ENCODE results near the gene ALG12.

Gene ALG12

DNA sequence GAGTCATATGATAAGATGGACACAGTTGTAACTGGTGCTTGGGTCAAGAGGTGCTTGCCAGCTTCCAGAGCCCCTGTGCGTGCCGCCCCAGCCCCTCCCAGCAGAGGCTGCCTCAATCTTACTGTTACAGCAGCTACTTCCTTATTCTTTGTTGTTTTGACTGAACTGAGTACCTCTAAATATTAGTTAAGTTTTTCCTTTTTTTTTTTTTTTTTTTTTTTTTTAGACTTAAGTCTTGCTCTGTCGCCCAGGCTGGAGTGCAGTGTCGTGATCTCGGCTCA is 55.8 kb downstream of the ALG12 start:
- Histone ChIP-seq H3K9me3 (ENCODE audit: low read length) (peaks cover 11% of the 10 kb centered on the region; the same call in 1 of the 2 replicates), H3K9me2 (ENCODE audit: low read depth, low read length) (no peaks in the 10 kb centered on the region), H3K4me2 (ENCODE audit: low read length) (no peak overlapping the region), H3F3A (ENCODE audit: insufficient read depth, low read length) (no peaks in the 10 kb centered on the region), H3K79me2 (ENCODE audit: insufficient read depth, low read length) (peaks cover 93% of the 10 kb centered on the region), H3K9ac (ENCODE audit: low read length) (no peak overlapping the region), H3K36me3 (ENCODE audit: insufficient read depth, low read length) (peaks cover 29% of the 10 kb centered on the region), H3K4me3 (ENCODE audit: low read depth, low read length, poor library complexity, severe bottlenecking) (no peak overlapping the region), H4K20me1 (ENCODE audit: insufficient read depth, low read length) (no peaks in the 10 kb centered on the region), H3K4me1 (ENCODE audit: insufficient read depth, low read length, severe bottlenecking) (no peaks in the 10 kb centered on the region), H2AFZ (ENCODE audit: low read length) (no peak overlapping the region), H3K27ac (ENCODE audit: low read depth, low read length, poor library complexity, severe bottlenecking) (no peak overlapping the region), H3K27me3 (ENCODE audit: insufficient read depth, low read length) (no peaks in the 10 kb centered on the region)
- TF ChIP-seq, protein P1, sequence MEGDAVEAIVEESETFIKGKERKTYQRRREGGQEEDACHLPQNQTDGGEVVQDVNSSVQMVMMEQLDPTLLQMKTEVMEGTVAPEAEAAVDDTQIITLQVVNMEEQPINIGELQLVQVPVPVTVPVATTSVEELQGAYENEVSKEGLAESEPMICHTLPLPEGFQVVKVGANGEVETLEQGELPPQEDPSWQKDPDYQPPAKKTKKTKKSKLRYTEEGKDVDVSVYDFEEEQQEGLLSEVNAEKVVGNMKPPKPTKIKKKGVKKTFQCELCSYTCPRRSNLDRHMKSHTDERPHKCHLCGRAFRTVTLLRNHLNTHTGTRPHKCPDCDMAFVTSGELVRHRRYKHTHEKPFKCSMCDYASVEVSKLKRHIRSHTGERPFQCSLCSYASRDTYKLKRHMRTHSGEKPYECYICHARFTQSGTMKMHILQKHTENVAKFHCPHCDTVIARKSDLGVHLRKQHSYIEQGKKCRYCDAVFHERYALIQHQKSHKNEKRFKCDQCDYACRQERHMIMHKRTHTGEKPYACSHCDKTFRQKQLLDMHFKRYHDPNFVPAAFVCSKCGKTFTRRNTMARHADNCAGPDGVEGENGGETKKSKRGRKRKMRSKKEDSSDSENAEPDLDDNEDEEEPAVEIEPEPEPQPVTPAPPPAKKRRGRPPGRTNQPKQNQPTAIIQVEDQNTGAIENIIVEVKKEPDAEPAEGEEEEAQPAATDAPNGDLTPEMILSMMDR (IDR thresholded peaks at IDR 0.05; ENCODE audit: low read length): no peak
- no peak for TF ChIP-seq EZH2 (IDR thresholded peaks at IDR 0.05; ENCODE audit: borderline replicate concordance, low read length)

DNA sequence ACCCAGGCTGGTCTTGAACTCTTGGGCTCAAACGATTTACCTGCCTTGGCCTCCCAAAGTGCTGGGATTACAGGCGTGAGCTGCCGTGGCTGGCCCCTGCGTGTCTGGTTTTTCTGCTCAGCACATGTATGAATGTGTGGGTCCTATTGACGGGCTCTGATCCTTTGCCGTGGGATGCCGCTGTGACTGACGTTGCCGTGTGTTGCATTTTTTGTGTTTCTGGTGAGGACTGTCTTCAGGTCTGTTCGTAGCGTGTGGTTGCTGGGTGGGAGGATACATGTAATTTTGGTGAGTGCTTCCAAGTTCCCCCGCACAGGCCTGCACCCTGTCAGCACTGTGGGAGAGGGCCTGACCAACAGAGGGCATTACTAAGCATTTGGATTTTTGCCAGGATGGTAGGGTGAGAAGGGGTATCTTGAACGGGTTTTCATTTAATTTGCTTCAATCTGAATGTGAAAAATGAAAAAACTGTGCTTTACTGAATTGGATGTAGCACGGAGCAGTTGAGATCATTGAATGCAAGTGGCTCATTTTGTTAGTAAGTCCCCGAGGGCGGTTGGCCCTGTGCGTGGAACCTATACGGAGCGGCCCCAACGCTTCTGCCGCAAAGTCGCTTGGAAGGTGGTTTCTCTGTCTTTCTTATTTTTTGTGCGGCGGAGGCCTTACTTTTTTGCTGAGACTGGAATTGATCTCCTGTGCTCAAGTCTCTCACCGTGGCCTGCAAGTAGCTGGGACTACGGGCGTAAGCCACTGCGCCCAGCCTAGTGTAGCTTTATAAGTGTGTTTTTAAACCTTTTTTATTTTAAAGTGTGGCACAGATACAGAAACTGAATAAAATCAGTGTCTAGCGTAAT is 56.4 kb downstream of the ALG12 start:
- Histone ChIP-seq H3K27me3 (ENCODE audit: insufficient read depth, low read length) (no peaks in the 10 kb centered on the region), H3K79me2 (ENCODE audit: insufficient read depth, low read length) (peaks cover 93% of the 10 kb centered on the region), H3K9me2 (ENCODE audit: low read depth, low read length) (no peaks in the 10 kb centered on the region), H3K9me3 (ENCODE audit: low read length) (peaks cover 9% of the 10 kb centered on the region; the same call in 1 of the 2 replicates), H3K27ac (ENCODE audit: low read depth, low read length, poor library complexity, severe bottlenecking) (no peak overlapping the region), H4K20me1 (ENCODE audit: insufficient read depth, low read length) (no peaks in the 10 kb centered on the region), H3K36me3 (ENCODE audit: insufficient read depth, low read length) (peaks cover 23% of the 10 kb centered on the region), H3F3A (ENCODE audit: insufficient read depth, low read length) (no peaks in the 10 kb centered on the region), H3K4me3 (ENCODE audit: low read depth, low read length, poor library complexity, severe bottlenecking) (no peak overlapping the region), H2AFZ (ENCODE audit: low read length) (no peak overlapping the region), H3K4me2 (ENCODE audit: low read length) (no peak overlapping the region), H3K4me1 (ENCODE audit: insufficient read depth, low read length, severe bottlenecking) (no peaks in the 10 kb centered on the region), H3K9ac (ENCODE audit: low read length) (no peak overlapping the region)
- TF ChIP-seq EZH2 (IDR thresholded peaks at IDR 0.05; ENCODE audit: borderline replicate concordance, low read length): no peak
- TF ChIP-seq, protein P1 (IDR thresholded peaks at IDR 0.05; ENCODE audit: low read length): no peak

DNA sequence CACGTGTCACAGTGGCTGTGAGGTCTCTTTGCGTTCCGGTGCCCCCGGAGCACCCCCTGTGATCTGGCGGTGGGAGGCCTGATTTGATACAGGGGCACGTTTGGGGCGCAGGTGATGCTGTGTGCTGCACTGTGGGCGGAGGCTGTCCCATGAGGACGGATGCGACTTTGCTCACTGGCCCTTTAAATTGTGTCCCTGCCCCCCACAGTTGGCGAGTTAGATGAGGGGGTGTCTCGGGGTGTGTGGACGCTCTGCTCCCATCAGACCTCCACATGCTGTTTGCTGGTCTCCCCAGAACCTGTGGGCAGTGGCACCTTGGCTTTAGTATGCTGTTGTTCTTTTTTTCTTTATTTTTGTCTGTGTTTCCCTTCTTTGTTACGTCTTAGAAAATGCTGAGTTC is 59.4 kb downstream of the ALG12 start:
- Histone ChIP-seq H3K4me1 (ENCODE audit: insufficient read depth, low read length, severe bottlenecking) (peaks cover 18% of the 10 kb centered on the region), H4K20me1 (ENCODE audit: insufficient read depth, low read length) (no peaks in the 10 kb centered on the region)
- TF ChIP-seq, protein P1 (IDR thresholded peaks at IDR 0.05; ENCODE audit: low read length): no peak
- no peak for TF ChIP-seq EZH2 (IDR thresholded peaks at IDR 0.05; ENCODE audit: borderline replicate concordance, low read length)

More for the DNA sequence above, 59.4 kb downstream of the ALG12 start:
- peaks cover 88% of the 10 kb centered on the region for H3K79me2 ChIP-seq (ENCODE audit: insufficient read depth, low read length)
- H3K9me2 ChIP-seq (ENCODE audit: low read depth, low read length): no peaks in the 10 kb centered on the region
- no peaks in the 10 kb centered on the region for H3K27me3 ChIP-seq (ENCODE audit: insufficient read depth, low read length)
- no peak overlapping the region for H3K9ac ChIP-seq (ENCODE audit: low read length)
- H2AFZ ChIP-seq (ENCODE audit: low read length): no peak overlapping the region
- no peak overlapping the region for H3K27ac ChIP-seq (ENCODE audit: low read depth, low read length, poor library complexity, severe bottlenecking)
- H3K36me3 ChIP-seq (ENCODE audit: insufficient read depth, low read length): peaks cover 6% of the 10 kb centered on the region; the same call in 1 of the 2 replicates
- no peaks in the 10 kb centered on the region for H3K9me3 ChIP-seq (ENCODE audit: low read length)
- no peak overlapping the region for H3K4me3 ChIP-seq (ENCODE audit: low read depth, low read length, poor library complexity, severe bottlenecking)
- H3F3A ChIP-seq (ENCODE audit: insufficient read depth, low read length): no peaks in the 10 kb centered on the region
- no peak overlapping the region for H3K4me2 ChIP-seq (ENCODE audit: low read length)
